ENCODE data around the gene CNTNAP5.

Gene CNTNAP5

GRCh38 chr2:124088616-124089015 lies 63.5 kb downstream of the CNTNAP5 start:
- H2BK120ac ChIP-seq (ENCODE audit: low read depth, low read length) = no peak overlapping the region
- no peak overlapping the region for H3K23ac ChIP-seq (ENCODE audit: low read length in 2 of 2)
- H3K36me3 ChIP-seq (ENCODE audit: control insufficient read depth in 1 of 2, insufficient read depth in 2 of 2, low read depth in 1 of 2, low read length in 2 of 2) = no peaks in the 10 kb centered on the region
- H3K14ac ChIP-seq (ENCODE audit: low read length in 2 of 2) = no peak overlapping the region
- no peak overlapping the region for H3K27ac ChIP-seq (ENCODE audit: low read length, poor library complexity, severe bottlenecking)
- H3K27me3 ChIP-seq (ENCODE audit: control insufficient read depth in 1 of 2, insufficient read depth in 1 of 2, low read length in 2 of 2) = no peaks in the 10 kb centered on the region
- H3K4me2 ChIP-seq (ENCODE audit: low read length, poor library complexity, severe bottlenecking) = no peak overlapping the region
- no peak overlapping the region for H2BK15ac ChIP-seq (ENCODE audit: low read depth, poor library complexity, severe bottlenecking)
- H4K8ac ChIP-seq (ENCODE audit: low read length) = no peak overlapping the region
- H2AK5ac ChIP-seq (ENCODE audit: low read length, severe bottlenecking) = no peak overlapping the region
- H3K4me1 ChIP-seq (ENCODE audit: control insufficient read depth, insufficient read depth, low read depth, low read length) = no peaks in the 10 kb centered on the region
- DNase-seq = no peak
- H2AFZ ChIP-seq (ENCODE audit: low read depth, low read length) = no peak overlapping the region
- H2BK5ac ChIP-seq (ENCODE audit: low read depth, low read length, poor library complexity, severe bottlenecking) = no peak overlapping the region
- WGBS = 60% methylated on average over 1 of the region's 2 CpGs
- H3K18ac ChIP-seq (ENCODE audit: low read depth in 1 of 2, low read length in 2 of 2) = no peak overlapping the region
- no peak overlapping the region for H4K91ac ChIP-seq (ENCODE audit: low read length)
- H3K9me3 ChIP-seq (ENCODE audit: control insufficient read depth, low read length) = peaks cover 17% of the 10 kb centered on the region
- no peak overlapping the region for H3K9ac ChIP-seq (ENCODE audit: low read length)
- H2BK12ac ChIP-seq (ENCODE audit: low read length in 2 of 2) = no peak overlapping the region
- H3K4ac ChIP-seq (ENCODE audit: low read depth in 1 of 2, low read length in 2 of 2) = no peak overlapping the region
- no peaks in the 10 kb centered on the region for H3K79me1 ChIP-seq (replicated peaks; ENCODE audit: low read length, poor library complexity, severe bottlenecking)
- no peak overlapping the region for H3K4me3 ChIP-seq (ENCODE audit: insufficient read depth in 1 of 2, low read depth in 1 of 2, low read length in 2 of 2)

GRCh38 chr2:124091721-124092120 lies 66.6 kb downstream of the CNTNAP5 start:
- no peaks in the 10 kb centered on the region for H3K36me3 ChIP-seq (ENCODE audit: control insufficient read depth in 1 of 2, insufficient read depth in 2 of 2, low read depth in 1 of 2, low read length in 2 of 2)
- H3K4ac ChIP-seq (ENCODE audit: low read depth in 1 of 2, low read length in 2 of 2) = no peak overlapping the region
- no peak overlapping the region for H3K9ac ChIP-seq (ENCODE audit: low read length)
- H3K18ac ChIP-seq (ENCODE audit: low read depth in 1 of 2, low read length in 2 of 2) = no peak overlapping the region
- H3K4me3 ChIP-seq (ENCODE audit: insufficient read depth in 1 of 2, low read depth in 1 of 2, low read length in 2 of 2) = no peak overlapping the region
- H4K8ac ChIP-seq (ENCODE audit: low read length) = no peak overlapping the region
- no peak overlapping the region for H2AK5ac ChIP-seq (ENCODE audit: low read length, severe bottlenecking)
- no peak overlapping the region for H3K23ac ChIP-seq (ENCODE audit: low read length in 2 of 2)
- H2AFZ ChIP-seq (ENCODE audit: low read depth, low read length) = no peak overlapping the region
- H2BK5ac ChIP-seq (ENCODE audit: low read depth, low read length, poor library complexity, severe bottlenecking) = no peak overlapping the region
- no peak overlapping the region for H2BK15ac ChIP-seq (ENCODE audit: low read depth, poor library complexity, severe bottlenecking)
- peaks cover 13% of the 10 kb centered on the region for H3K9me3 ChIP-seq (ENCODE audit: control insufficient read depth, low read length)
- H4K91ac ChIP-seq (ENCODE audit: low read length) = no peak overlapping the region
- H2BK120ac ChIP-seq (ENCODE audit: low read depth, low read length) = no peak overlapping the region
- no peak overlapping the region for H3K4me2 ChIP-seq (ENCODE audit: low read length, poor library complexity, severe bottlenecking)
- H3K27me3 ChIP-seq (ENCODE audit: control insufficient read depth in 1 of 2, insufficient read depth in 1 of 2, low read length in 2 of 2) = no peaks in the 10 kb centered on the region
- DNase-seq = no peak
- WGBS = 62% methylated on average over 4 of the region's 5 CpGs
- no peak overlapping the region for H3K14ac ChIP-seq (ENCODE audit: low read length in 2 of 2)
- H3K4me1 ChIP-seq (ENCODE audit: control insufficient read depth, insufficient read depth, low read depth, low read length) = no peaks in the 10 kb centered on the region
- no peaks in the 10 kb centered on the region for H3K79me1 ChIP-seq (replicated peaks; ENCODE audit: low read length, poor library complexity, severe bottlenecking)
- H3K27ac ChIP-seq (ENCODE audit: low read length, poor library complexity, severe bottlenecking) = no peak overlapping the region
- H2BK12ac ChIP-seq (ENCODE audit: low read length in 2 of 2) = no peak overlapping the region

GRCh38 chr2:124092651-124093050 lies 67.6 kb downstream of the CNTNAP5 start:
- H3K4ac ChIP-seq (ENCODE audit: low read depth in 1 of 2, low read length in 2 of 2) = no peak overlapping the region
- peaks cover 11% of the 10 kb centered on the region for H3K9me3 ChIP-seq (ENCODE audit: control insufficient read depth, low read length)
- no peak overlapping the region for H2BK5ac ChIP-seq (ENCODE audit: low read depth, low read length, poor library complexity, severe bottlenecking)
- H3K9ac ChIP-seq (ENCODE audit: low read length) = no peak overlapping the region
- no peak overlapping the region for H4K8ac ChIP-seq (ENCODE audit: low read length)
- no peak overlapping the region for H4K91ac ChIP-seq (ENCODE audit: low read length)
- H2BK120ac ChIP-seq (ENCODE audit: low read depth, low read length) = no peak overlapping the region
- H3K27ac ChIP-seq (ENCODE audit: low read length, poor library complexity, severe bottlenecking) = no peak overlapping the region
- WGBS = 74% methylated on average over 2 of the region's 2 CpGs
- DNase-seq = no peak
- H3K4me2 ChIP-seq (ENCODE audit: low read length, poor library complexity, severe bottlenecking) = no peak overlapping the region
- H3K18ac ChIP-seq (ENCODE audit: low read depth in 1 of 2, low read length in 2 of 2) = no peak overlapping the region
- H3K4me3 ChIP-seq (ENCODE audit: insufficient read depth in 1 of 2, low read depth in 1 of 2, low read length in 2 of 2) = no peak overlapping the region
- H3K27me3 ChIP-seq (ENCODE audit: control insufficient read depth in 1 of 2, insufficient read depth in 1 of 2, low read length in 2 of 2) = no peaks in the 10 kb centered on the region
- no peak overlapping the region for H3K23ac ChIP-seq (ENCODE audit: low read length in 2 of 2)
- H3K36me3 ChIP-seq (ENCODE audit: control insufficient read depth in 1 of 2, insufficient read depth in 2 of 2, low read depth in 1 of 2, low read length in 2 of 2) = no peaks in the 10 kb centered on the region
- no peak overlapping the region for H2AFZ ChIP-seq (ENCODE audit: low read depth, low read length)
- no peaks in the 10 kb centered on the region for H3K79me1 ChIP-seq (replicated peaks; ENCODE audit: low read length, poor library complexity, severe bottlenecking)
- H3K14ac ChIP-seq (ENCODE audit: low read length in 2 of 2) = no peak overlapping the region
- H3K4me1 ChIP-seq (ENCODE audit: control insufficient read depth, insufficient read depth, low read depth, low read length) = no peaks in the 10 kb centered on the region
- H2BK15ac ChIP-seq (ENCODE audit: low read depth, poor library complexity, severe bottlenecking) = no peak overlapping the region
- H2AK5ac ChIP-seq (ENCODE audit: low read length, severe bottlenecking) = no peak overlapping the region
- no peak overlapping the region for H2BK12ac ChIP-seq (ENCODE audit: low read length in 2 of 2)

GRCh38 chr2:124104914-124105313 lies 79.8 kb downstream of the CNTNAP5 start:
- H2AK5ac ChIP-seq (ENCODE audit: low read length, severe bottlenecking) = no peak overlapping the region
- no peak for DNase-seq
- H3K36me3 ChIP-seq (ENCODE audit: control insufficient read depth in 1 of 2, insufficient read depth in 2 of 2, low read depth in 1 of 2, low read length in 2 of 2) = no peaks in the 10 kb centered on the region
- H3K79me1 ChIP-seq (replicated peaks; ENCODE audit: low read length, poor library complexity, severe bottlenecking) = no peaks in the 10 kb centered on the region
- H4K91ac ChIP-seq (ENCODE audit: low read length) = no peak overlapping the region
- no peak overlapping the region for H3K14ac ChIP-seq (ENCODE audit: low read length in 2 of 2)
- no peak overlapping the region for H2BK12ac ChIP-seq (ENCODE audit: low read length in 2 of 2)
- H2AFZ ChIP-seq (ENCODE audit: low read depth, low read length) = no peak overlapping the region
- H3K27ac ChIP-seq (ENCODE audit: low read length, poor library complexity, severe bottlenecking) = no peak overlapping the region
- no peaks in the 10 kb centered on the region for H3K4me1 ChIP-seq (ENCODE audit: control insufficient read depth, insufficient read depth, low read depth, low read length)
- H3K9me3 ChIP-seq (ENCODE audit: control insufficient read depth, low read length) = no peaks in the 10 kb centered on the region
- H3K4me3 ChIP-seq (ENCODE audit: insufficient read depth in 1 of 2, low read depth in 1 of 2, low read length in 2 of 2) = no peak overlapping the region
- no peak overlapping the region for H3K4me2 ChIP-seq (ENCODE audit: low read length, poor library complexity, severe bottlenecking)
- no peak overlapping the region for H2BK120ac ChIP-seq (ENCODE audit: low read depth, low read length)
- H2BK15ac ChIP-seq (ENCODE audit: low read depth, poor library complexity, severe bottlenecking) = no peak overlapping the region
- 51% methylated on average over 1 of the region's 1 CpG for WGBS
- no peak overlapping the region for H3K18ac ChIP-seq (ENCODE audit: low read depth in 1 of 2, low read length in 2 of 2)
- H3K27me3 ChIP-seq (ENCODE audit: control insufficient read depth in 1 of 2, insufficient read depth in 1 of 2, low read length in 2 of 2) = no peaks in the 10 kb centered on the region
- no peak overlapping the region for H3K9ac ChIP-seq (ENCODE audit: low read length)
- no peak overlapping the region for H4K8ac ChIP-seq (ENCODE audit: low read length)
- no peak overlapping the region for H3K23ac ChIP-seq (ENCODE audit: low read length in 2 of 2)
- H2BK5ac ChIP-seq (ENCODE audit: low read depth, low read length, poor library complexity, severe bottlenecking) = no peak overlapping the region
- no peak overlapping the region for H3K4ac ChIP-seq (ENCODE audit: low read depth in 1 of 2, low read length in 2 of 2)
